HCT116 (cell line): Measurements from ENCODE around the gene FGD3. TPM values are rescaled to one million over a fixed set of nuclear protein-coding genes. Genes with fewer than 3 reads are reported as not detected.

Experiments
- ATAC-seq: fragments of 200-7000 bp; cut with Tn5 transposase; 2 replicates; pipeline ENCODE4 v1.9.1; 2020; ENCODE audit warnings: mild to moderate bottlenecking, moderate library complexity
- BruUV-seq: library from RNA; stranded (reverse); fragments of 400-500 nt; replicated peaks from 2 replicates; lab custom pipeline; 2021; lab: Mats Ljungman, UMichigan
- CTCF ChIA-PET: fragments of 300-600 bp; sonication (Branson Sonifier 250); formaldehyde crosslinking; loops from one replicate; lab custom pipeline; 2021; ENCODE audit warnings: antibody characterized with exemption; lab: Charles Lee
- POLR2A ChIA-PET: fragments of 300-600, 350-600 bp; sonication (Branson Sonifier 250); formaldehyde crosslinking; loops from one replicate; lab custom pipeline; 2021; ENCODE audit warnings: antibody characterized with exemption; lab: Charles Lee
- RAD21 ChIA-PET, 2 experiments: fragments of 300-600 bp; sonication (Branson Sonifier 250); formaldehyde crosslinking; loops; one replicate each; lab custom pipeline; 2023; ENCODE audit warnings: low total read pairs in 2 of 2; ENCODE audit not compliant: uncharacterized antibody in 2 of 2, unreplicated experiment in 2 of 2, low non-redundant PET in 1 of 2; lab: Charles Lee
- DNase-seq: peaks from one replicate; pipeline ENCODE4 v3.0.0-alpha.2; 2010; ENCODE audit warnings: low read depth, low spot score
- H2AFZ ChIP-seq: fragments of 200-600 bp; shearing (Covaris generic), sonication (generic); 2 replicates; pipeline ENCODE4 v1.6.1; 2017; ENCODE audit warnings: low read depth, mixed run types, mixed read lengths, antibody characterized with exemption, low read length; ENCODE audit not compliant: poor library complexity, severe bottlenecking
- H3K27ac ChIP-seq: 2 replicates; pipeline ENCODE4 v1.5.1; 2012; ENCODE audit warnings: low read depth, low read length
- H3K27me3 ChIP-seq: fragments of 200-600 bp; sonication (generic); 2 replicates; pipeline ENCODE4 v1.6.1; 2016; ENCODE audit warnings: mixed run types, low read length, mixed read lengths; ENCODE audit not compliant: insufficient read depth
- H3K36me3 ChIP-seq, 2 experiments: fragments of 200-500 bp in 1 of 2; fragments of 200-600 bp in 1 of 2; sonication (Bioruptor generic) in 1 of 2; sonication (generic) in 1 of 2; 2 replicates each; pipeline versions ENCODE4 v1.5.1 to v1.6.1; 2014 to 2016; ENCODE audit warnings: low read length in 2 of 2, inconsistent platforms in 1 of 2, mixed read lengths in 1 of 2, mixed run types in 1 of 2; ENCODE audit not compliant: insufficient read depth in 2 of 2, control insufficient read depth in 1 of 2
- H3K4me1 ChIP-seq, 2 experiments: fragments of 200-600 bp in 1 of 2; sonication (generic) in 1 of 2; 2 replicates each; pipeline versions ENCODE4 v1.5.1 to v1.6.1; 2012 to 2017; ENCODE audit warnings: low read length in 2 of 2, inconsistent platforms in 1 of 2, mild to moderate bottlenecking in 1 of 2, mixed read lengths in 1 of 2, mixed run types in 1 of 2, moderate library complexity in 1 of 2; ENCODE audit not compliant: insufficient read depth in 2 of 2, control insufficient read depth in 1 of 2
- H3K4me2 ChIP-seq: fragments of 200-600 bp; sonication (generic); 2 replicates; pipeline ENCODE4 v1.6.1; 2017; ENCODE audit warnings: mixed run types, low read length, mixed read lengths
- H3K4me3 ChIP-seq, 2 experiments: fragments of 200-600 bp in 1 of 2; sonication (generic) in 1 of 2; replicated peaks in 1 of 2; 2 replicates each; pipeline ENCODE4 v1.5.1; 2011 to 2016; ENCODE audit warnings: low read length in 2 of 2, control low read depth in 1 of 2, low read depth in 1 of 2, mild to moderate bottlenecking in 1 of 2, mixed read lengths in 1 of 2, mixed run types in 1 of 2
- H3K79me2 ChIP-seq: fragments of 200-600 bp; sonication (generic); 2 replicates; pipeline ENCODE4 v1.6.1; 2017; ENCODE audit warnings: mild to moderate bottlenecking, mixed run types, low read length, moderate library complexity, mixed read lengths; ENCODE audit not compliant: insufficient read depth
- H3K9ac ChIP-seq: fragments of 200-600 bp; sonication (generic); 2 replicates; pipeline ENCODE4 v1.6.1; 2016; ENCODE audit warnings: low read length, mixed read lengths
- H3K9me2 ChIP-seq: fragments of 200-600 bp; sonication (generic), shearing (Covaris generic); 2 replicates; pipeline ENCODE4 v1.6.1; 2017; ENCODE audit warnings: mixed run types, mild to moderate bottlenecking, moderate library complexity; ENCODE audit not compliant: insufficient read depth
- H3K9me3 ChIP-seq, 2 experiments: fragments of 200-500 bp in 1 of 2; fragments of 200-600 bp in 1 of 2; sonication (Bioruptor generic) in 1 of 2; sonication (generic) in 1 of 2; 2 replicates each; pipeline ENCODE4 v1.6.1; 2014 to 2017; ENCODE audit warnings: low read length in 2 of 2, mixed read lengths in 2 of 2, inconsistent platforms in 1 of 2, low read depth in 1 of 2, mild to moderate bottlenecking in 1 of 2, mixed run types in 1 of 2, moderate library complexity in 1 of 2; ENCODE audit not compliant: control insufficient read depth in 1 of 2, insufficient read depth in 1 of 2
- H4K20me1 ChIP-seq: fragments of 200-600 bp; sonication (generic), shearing (Covaris generic); 2 replicates; pipeline ENCODE4 v1.6.1; 2017; ENCODE audit warnings: mixed run types, mild to moderate bottlenecking, moderate library complexity; ENCODE audit not compliant: insufficient read depth
- EGR1 ChIP-seq: IDR thresholded peaks from 2 replicates; pipeline ENCODE4 v1.6.1; 2012; ENCODE audit warnings: low read depth
- EZH2phosphoT487 ChIP-seq: fragments of 200-600 bp; IDR thresholded peaks from 2 replicates; pipeline ENCODE4 v1.6.1; 2018; ENCODE audit warnings: antibody characterized with exemption, borderline replicate concordance
- JUND ChIP-seq: IDR thresholded peaks from 2 replicates; pipeline ENCODE4 v1.6.1; 2012
- POLR2AphosphoS5 ChIP-seq: IDR thresholded peaks from 2 replicates; pipeline ENCODE4 v1.6.1; 2011; ENCODE audit warnings: mild to moderate bottlenecking, low read depth, low read length, moderate library complexity
- RAD21 ChIP-seq: IDR thresholded peaks from 2 replicates; pipeline ENCODE4 v1.6.1; 2012; ENCODE audit warnings: low read depth, mild to moderate bottlenecking
- REST ChIP-seq: IDR thresholded peaks from 2 replicates; pipeline ENCODE4 v1.6.1; 2012; ENCODE audit warnings: low read depth
- SP1 ChIP-seq: IDR thresholded peaks from 2 replicates; pipeline ENCODE4 v1.6.1; 2012; ENCODE audit warnings: low read depth
- SRF ChIP-seq: IDR thresholded peaks from 2 replicates; pipeline ENCODE4 v1.6.1; 2012; ENCODE audit warnings: low read depth
- TCF7L2 ChIP-seq: IDR thresholded peaks from 2 replicates; pipeline ENCODE4 v1.7.0; 2011; ENCODE audit warnings: borderline replicate concordance, inconsistent platforms; ENCODE audit not compliant: insufficient read depth, insufficient read length; ENCODE audit errors: extremely low read depth
- ZBTB33 ChIP-seq: IDR thresholded peaks from 2 replicates; pipeline ENCODE4 v1.6.1; 2011; ENCODE audit warnings: mild to moderate bottlenecking, low read length, moderate library complexity; ENCODE audit not compliant: insufficient replicate concordance; ENCODE audit errors: extremely low read depth
- ZNF274 ChIP-seq: fragments of 200-500 bp; sonication (Bioruptor generic); IDR thresholded peaks from 2 replicates; pipeline ENCODE4 v1.6.1; 2014; ENCODE audit warnings: mild to moderate bottlenecking, low read depth, low read length, inconsistent platforms
- intact Hi-C: fragments of 100-400 bp; cut with micrococcal nuclease; formaldehyde crosslinking; loops from 2 replicates; pipeline ENCODE4 v1.10.0; 2022
- total RNA-seq: library from RNA; stranded (reverse); gene quantifications from one replicate; pipeline ENCODE4 v1.2.1, GENCODE V29; 2021; ENCODE audit not compliant: unreplicated experiment
- TF ChIP-seq, protein P1 (sequence below): IDR thresholded peaks from 2 replicates; pipeline ENCODE4 v1.6.1; 2012
- TF ChIP-seq, protein P2 (sequence below), 3 experiments: fragments of 200-600 bp in 1 of 3; sonication (generic) in 1 of 3; IDR thresholded peaks in 2 of 3; conservative IDR thresholded peaks in 1 of 3; 2 replicates each; pipeline ENCODE4 v1.5.1; 2012 to 2017; ENCODE audit warnings: low read depth in 2 of 3, low read length in 2 of 3, antibody characterized with exemption in 1 of 3, borderline replicate concordance in 1 of 3, control low read depth in 1 of 3, mild to moderate bottlenecking in 1 of 3, mixed read lengths in 1 of 3, mixed run types in 1 of 3, moderate library complexity in 1 of 3; ENCODE audit not compliant: insufficient read depth in 1 of 3

The FGD3 gene
- total RNA-seq, 1 experiment from 2014 or later, result 3.3 TPM

GRCh38 chr9:93082841-93083411 is 135.6 kb downstream of the FGD3 start:
- H2AFZ ChIP-seq, result no peak overlapping the region
- H3K27ac ChIP-seq, result no peak overlapping the region
- no peaks in the 10 kb centered on the region for H3K4me1 ChIP-seq
- no peaks in the 10 kb centered on the region for H4K20me1 ChIP-seq
- ATAC-seq (no peak), DNase-seq (no peak)
- no peak overlapping the region for H3K4me2 ChIP-seq
- no peak overlapping the region for H3K9ac ChIP-seq
- intact Hi-C loops, result no loop called here
- H3K9me2 ChIP-seq, result no peaks in the 10 kb centered on the region
- H3K9me3 ChIP-seq, result no peaks in the 10 kb centered on the region; a peak in 1 of 4 replicates
- no TSS peak for BruUV-seq
- ChIA-PET RAD21 (no interaction called here), CTCF (no interaction called here), POLR2A (no interaction called here)
- H3K79me2 ChIP-seq, result no peaks in the 10 kb centered on the region
- TF ChIP-seq ZNF274, result no peak
- TF ChIP-seq REST, result no peak
- no peak for TF ChIP-seq SRF
- no peak for TF ChIP-seq TCF7L2
- TF ChIP-seq JUND, result no peak
- TF ChIP-seq, protein P1, sequence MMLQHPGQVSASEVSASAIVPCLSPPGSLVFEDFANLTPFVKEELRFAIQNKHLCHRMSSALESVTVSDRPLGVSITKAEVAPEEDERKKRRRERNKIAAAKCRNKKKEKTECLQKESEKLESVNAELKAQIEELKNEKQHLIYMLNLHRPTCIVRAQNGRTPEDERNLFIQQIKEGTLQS, result no peak
- TF ChIP-seq, protein P2, sequence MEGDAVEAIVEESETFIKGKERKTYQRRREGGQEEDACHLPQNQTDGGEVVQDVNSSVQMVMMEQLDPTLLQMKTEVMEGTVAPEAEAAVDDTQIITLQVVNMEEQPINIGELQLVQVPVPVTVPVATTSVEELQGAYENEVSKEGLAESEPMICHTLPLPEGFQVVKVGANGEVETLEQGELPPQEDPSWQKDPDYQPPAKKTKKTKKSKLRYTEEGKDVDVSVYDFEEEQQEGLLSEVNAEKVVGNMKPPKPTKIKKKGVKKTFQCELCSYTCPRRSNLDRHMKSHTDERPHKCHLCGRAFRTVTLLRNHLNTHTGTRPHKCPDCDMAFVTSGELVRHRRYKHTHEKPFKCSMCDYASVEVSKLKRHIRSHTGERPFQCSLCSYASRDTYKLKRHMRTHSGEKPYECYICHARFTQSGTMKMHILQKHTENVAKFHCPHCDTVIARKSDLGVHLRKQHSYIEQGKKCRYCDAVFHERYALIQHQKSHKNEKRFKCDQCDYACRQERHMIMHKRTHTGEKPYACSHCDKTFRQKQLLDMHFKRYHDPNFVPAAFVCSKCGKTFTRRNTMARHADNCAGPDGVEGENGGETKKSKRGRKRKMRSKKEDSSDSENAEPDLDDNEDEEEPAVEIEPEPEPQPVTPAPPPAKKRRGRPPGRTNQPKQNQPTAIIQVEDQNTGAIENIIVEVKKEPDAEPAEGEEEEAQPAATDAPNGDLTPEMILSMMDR (IDR thresholded peaks at IDR 0.05 in 2 of 3, conservative IDR thresholded peaks at IDR 0.05 in 1 of 3; ENCODE audit: borderline replicate concordance in 1 of 3, insufficient read depth in 1 of 3, low read depth in 2 of 3, low read length in 2 of 3), result no peak
- no peak for TF ChIP-seq SP1
- no peak for TF ChIP-seq EGR1
- no peak for TF ChIP-seq EZH2phosphoT487
- TF ChIP-seq POLR2AphosphoS5, result no peak
- TF ChIP-seq RAD21, result no peak
- no peak for TF ChIP-seq ZBTB33
- no peak overlapping the region for H3K4me3 ChIP-seq
- no peaks in the 10 kb centered on the region for H3K27me3 ChIP-seq
- peaks cover 0 to 8% of the 10 kb centered on the region in 2 experiments; a peak in 2 of 4 replicates for H3K36me3 ChIP-seq
